Skin epidermis (tissue), 12 donors: ENCODE results near the gene SPPL3.
"Not testable (repeated sequence)": the region's sequence is repeated elsewhere in the genome, so short reads cannot be mapped to it uniquely, and the experiment has no call there.

Source experiments
- H3K27ac ChIP-seq, 21 experiments: fragments of 200-600 bp; sonication (generic) in 11 of 21; one replicate each; pipeline ENCODE4 v1.5.0; 2020; ENCODE audit warnings: mild to moderate bottlenecking in 3 of 21, inconsistent platforms in 2 of 21, moderate library complexity in 2 of 21
- H3K4me3 ChIP-seq, 7 experiments: fragments of 200-600 bp; sonication (generic) in 2 of 7; one replicate each; pipeline ENCODE4 v1.5.0; 2020; ENCODE audit warnings: inconsistent platforms in 2 of 7, mild to moderate bottlenecking in 2 of 7, moderate library complexity in 1 of 7

Gene SPPL3

GRCh38 chr12:120797677-120798642 lies 106.2 kb downstream of the SPPL3 start:
- H3K4me3 ChIP-seq: no peak overlapping the region
- peak overlapping the region in 1 of 21 experiments; percentile 14 for H3K27ac ChIP-seq

GRCh38 chr12:120795441-120796178 lies 108.5 kb downstream of the SPPL3 start:
- no peak overlapping the region for H3K27ac ChIP-seq
- H3K4me3 ChIP-seq: no peak overlapping the region

- H3K27ac ChIP-seq: no peak overlapping the region
- H3K4me3 ChIP-seq: no peak overlapping the region
Measured at GRCh38 chr12:120793357-120793756, 110.8 kb downstream of the SPPL3 start.

GRCh38 chr12:120792456-120792855 lies 111.7 kb downstream of the SPPL3 start:
- not testable (repeated sequence) for H3K4me3 ChIP-seq, H3K27ac ChIP-seq

- Histone ChIP-seq H3K4me3 (no peak overlapping the region), H3K27ac (no peak overlapping the region)
Measured at GRCh38 chr12:120791669-120792176, 112.4 kb downstream of the SPPL3 start.

- no peak overlapping the region for H3K27ac ChIP-seq
- H3K4me3 ChIP-seq: no peak overlapping the region
Measured at GRCh38 chr12:120790114-120790513, 114.0 kb downstream of the SPPL3 start.

- H3K4me3 ChIP-seq: no peak overlapping the region
- H3K27ac ChIP-seq: no peak overlapping the region
Measured at GRCh38 chr12:120787889-120788288, 116.3 kb downstream of the SPPL3 start.

- H3K4me3 ChIP-seq: no peak overlapping the region
- H3K27ac ChIP-seq: no peak overlapping the region
Measured at GRCh38 chr12:120784804-120785203, 119.4 kb downstream of the SPPL3 start.

- peak overlapping the region in 5 of 21 experiments; percentile 20 to 42 (median 32) for H3K27ac ChIP-seq
Measured at GRCh38 chr12:120783197-120783596, 121.0 kb downstream of the SPPL3 start.

GRCh38 chr12:120775862-120776552 lies 128.2 kb downstream of the SPPL3 start:
- H3K4me3 ChIP-seq: no peak overlapping the region
- H3K27ac ChIP-seq: peak overlapping the region in 1 of 21 experiments; percentile 21

More at GRCh38 chr12:120783197-120783596, 121.0 kb downstream of the SPPL3 start:
- no peak overlapping the region for H3K4me3 ChIP-seq

- H3K4me3 ChIP-seq: no peak overlapping the region
- no peak overlapping the region for H3K27ac ChIP-seq
Measured at GRCh38 chr12:120774169-120774916, 129.8 kb downstream of the SPPL3 start.

- no peak overlapping the region for H3K27ac ChIP-seq
- H3K4me3 ChIP-seq: no peak overlapping the region
Measured at GRCh38 chr12:120771097-120771496, 133.1 kb downstream of the SPPL3 start.

- H3K4me3 ChIP-seq: no peak overlapping the region
- H3K27ac ChIP-seq: peak overlapping the region in 3 of 21 experiments; percentile 2 to 37 (median 23)
Measured at GRCh38 chr12:120767071-120768024, 136.8 kb downstream of the SPPL3 start.

GRCh38 chr12:120766566-120766965 lies 137.6 kb downstream of the SPPL3 start:
- Histone ChIP-seq H3K27ac (peak overlapping the region in 3 of 21 experiments; percentile 2 to 37 (median 23)), H3K4me3 (no peak overlapping the region)

- Histone ChIP-seq H3K27ac (no peak overlapping the region), H3K4me3 (no peak overlapping the region)
Measured at GRCh38 chr12:120764816-120765215, 139.3 kb downstream of the SPPL3 start.

GRCh38 chr12:120763250-120763649 lies 140.9 kb downstream of the SPPL3 start:
- Histone ChIP-seq H3K27ac (peak overlapping the region in 3 of 21 experiments; percentile 1 to 32 (median 6)), H3K4me3 (no peak overlapping the region)

- H3K4me3 ChIP-seq: no peak overlapping the region
- H3K27ac ChIP-seq: peak overlapping the region in 10 of 21 experiments; percentile 3 to 68 (median 45)
Measured at GRCh38 chr12:120762086-120762485, 142.1 kb downstream of the SPPL3 start.

- H3K4me3 ChIP-seq: no peak overlapping the region
Measured at GRCh38 chr12:120761519-120761934, 142.6 kb downstream of the SPPL3 start.

More at GRCh38 chr12:120761519-120761934, 142.6 kb downstream of the SPPL3 start:
- peak overlapping the region in 10 of 21 experiments; percentile 3 to 76 (median 45) for H3K27ac ChIP-seq
